Measurements from ENCODE around the gene SCYGR8.
"Not testable (repeated sequence)": the region's sequence is repeated elsewhere in the genome, so short reads cannot be mapped to it uniquely, and the experiment has no call there.

The SCYGR8 gene, protein sequence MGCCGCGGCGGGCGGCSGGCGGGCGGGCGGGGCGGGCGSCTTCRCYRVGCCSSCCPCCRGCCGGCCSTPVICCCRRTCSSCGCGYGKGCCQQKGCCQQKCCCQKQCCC

DNA sequence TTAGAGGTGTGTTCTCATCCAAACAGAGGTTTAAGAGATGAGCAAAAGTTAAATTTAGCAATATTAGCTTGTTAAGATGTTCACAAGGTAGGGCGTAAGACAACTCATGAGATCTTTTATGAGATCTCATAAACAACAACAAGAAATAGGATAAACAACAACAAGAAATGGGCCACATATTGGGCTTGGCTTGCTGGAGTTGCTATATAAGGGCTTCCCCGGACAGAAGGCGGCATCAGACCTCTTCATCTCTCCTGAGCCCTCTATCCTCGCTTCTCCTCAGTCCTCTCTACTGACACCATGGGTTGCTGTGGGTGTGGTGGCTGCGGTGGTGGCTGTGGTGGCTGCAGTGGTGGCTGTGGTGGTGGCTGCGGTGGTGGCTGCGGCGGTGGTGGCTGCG lies at the start of gene SCYGR8:
TSS of gene SCYGR8 (plus strand) at position 301 of the 400 bp plus-strand sequence. CDS start at position 301, 0 bp downstream.
- DNase-seq (ENCODE audit: low read depth in 2 of 2) = no peak

DNA sequence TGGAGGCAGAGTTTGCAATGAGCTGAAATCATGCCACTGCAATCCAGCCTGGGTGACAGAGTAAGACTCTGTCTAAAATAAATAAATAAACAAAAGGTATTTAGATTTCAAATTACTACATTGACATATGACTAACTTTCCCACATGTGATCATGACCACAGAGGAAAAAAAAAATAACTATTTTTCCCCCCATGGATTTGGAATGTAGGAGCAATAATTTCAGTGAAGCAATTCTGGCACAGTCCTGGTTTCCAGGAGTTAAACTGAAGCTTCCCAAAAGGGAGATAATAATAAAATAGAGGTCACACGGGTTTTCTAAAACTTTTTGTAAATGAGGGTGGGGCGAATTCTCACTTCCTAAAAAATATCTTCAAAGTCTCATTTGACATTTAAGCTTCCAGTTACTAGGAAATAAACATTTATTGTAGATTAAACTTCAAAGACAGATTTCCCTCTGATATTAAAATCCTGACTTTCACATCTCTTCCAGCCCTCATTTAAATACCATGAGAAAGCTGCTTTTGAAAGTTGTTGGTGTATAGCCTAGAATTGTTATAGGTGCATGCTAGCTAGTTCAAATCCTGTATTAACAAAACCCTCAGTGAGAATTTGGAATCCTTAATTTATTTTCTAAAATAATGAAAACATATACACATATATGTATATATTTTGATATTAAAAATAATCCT lies 48.6 kb upstream of the SCYGR8 start:
- no peak for DNase-seq (ENCODE audit: low read depth in 2 of 2)

DNA sequence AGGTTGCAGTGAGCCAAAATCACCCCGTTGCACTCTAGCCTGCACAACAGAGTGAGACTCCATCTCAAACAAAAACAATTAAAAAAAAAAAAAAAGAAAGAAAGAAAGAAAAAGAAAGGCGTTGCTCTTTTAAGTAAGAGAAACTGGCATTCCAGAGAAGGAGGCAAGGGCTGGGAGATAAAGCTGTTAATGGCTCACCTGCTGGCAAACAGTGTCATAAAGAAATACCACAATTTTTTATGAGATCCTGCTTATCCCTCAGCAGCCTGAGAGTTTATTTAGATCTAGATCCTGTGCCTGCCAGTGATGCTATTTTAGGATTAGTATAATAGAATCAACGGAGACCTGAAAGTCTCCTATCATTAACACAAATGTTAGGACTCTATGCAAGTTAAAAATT lies 44.1 kb upstream of the SCYGR8 start:
- no peak for DNase-seq (ENCODE audit: low read depth in 2 of 2)

DNA sequence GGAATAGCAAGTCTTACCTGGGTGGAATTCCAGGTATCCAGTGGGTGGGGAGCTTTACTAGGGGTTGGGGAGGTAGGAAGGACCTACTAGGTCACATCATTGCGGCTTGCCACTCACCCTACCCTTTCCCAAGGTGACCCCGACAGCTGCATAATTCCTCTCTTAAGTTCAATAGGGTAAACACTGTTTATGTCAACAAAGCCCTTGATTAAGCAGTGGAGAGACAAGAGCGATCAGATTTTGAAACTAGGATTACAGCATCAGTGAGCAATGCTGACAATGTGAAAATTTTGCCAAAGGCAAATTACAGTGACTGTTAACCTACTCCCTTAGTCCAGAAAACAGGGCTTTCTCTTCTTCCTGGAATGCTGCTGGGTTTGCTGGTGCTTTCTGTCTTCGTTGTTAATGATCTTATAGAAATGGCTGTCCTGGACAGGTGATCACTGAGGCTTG lies 42.4 kb upstream of the SCYGR8 start:
- DNase-seq (ENCODE audit: low read depth in 2 of 2) = no peak

DNA sequence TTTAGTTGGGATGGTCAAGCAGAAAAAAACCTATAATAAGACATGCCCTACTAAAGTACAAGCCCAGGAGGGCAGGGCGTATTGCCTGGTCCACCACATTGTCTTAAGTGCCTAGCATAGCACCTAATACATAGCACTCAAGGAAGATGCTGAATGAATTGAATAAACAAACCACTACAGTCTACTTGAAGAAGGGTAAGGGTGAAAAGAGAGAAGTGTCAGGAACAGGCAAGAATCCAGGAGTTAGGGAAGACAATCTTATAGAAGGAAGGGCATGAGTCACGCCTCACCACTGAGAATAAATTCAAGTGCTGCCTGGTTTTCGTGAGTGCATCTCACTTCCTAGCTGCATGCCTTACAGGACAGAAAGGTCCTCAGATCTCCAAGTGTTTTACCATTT lies 41.7 kb upstream of the SCYGR8 start:
- no peak for DNase-seq (ENCODE audit: low read depth in 2 of 2)

DNA sequence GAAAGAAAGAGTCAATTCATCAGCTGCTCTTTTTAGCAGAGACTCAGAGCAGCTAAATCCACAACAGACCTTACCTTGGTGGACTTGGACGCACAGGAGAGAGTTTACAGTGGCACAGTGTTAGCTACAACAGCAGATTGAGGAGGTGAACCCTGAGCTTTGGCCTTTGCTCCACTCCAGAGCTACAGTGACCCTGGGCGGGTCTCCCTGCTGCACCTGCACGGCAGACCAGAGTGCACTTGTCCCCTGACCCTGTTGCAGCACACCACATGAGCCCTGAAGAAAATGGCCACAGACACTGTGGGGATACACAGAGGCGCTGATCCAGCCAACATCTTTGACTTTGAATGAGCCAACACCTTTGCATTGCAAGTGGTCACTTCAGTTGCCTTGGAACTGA lies 38.8 kb upstream of the SCYGR8 start:
- no peak for DNase-seq (ENCODE audit: low read depth in 2 of 2)

DNA sequence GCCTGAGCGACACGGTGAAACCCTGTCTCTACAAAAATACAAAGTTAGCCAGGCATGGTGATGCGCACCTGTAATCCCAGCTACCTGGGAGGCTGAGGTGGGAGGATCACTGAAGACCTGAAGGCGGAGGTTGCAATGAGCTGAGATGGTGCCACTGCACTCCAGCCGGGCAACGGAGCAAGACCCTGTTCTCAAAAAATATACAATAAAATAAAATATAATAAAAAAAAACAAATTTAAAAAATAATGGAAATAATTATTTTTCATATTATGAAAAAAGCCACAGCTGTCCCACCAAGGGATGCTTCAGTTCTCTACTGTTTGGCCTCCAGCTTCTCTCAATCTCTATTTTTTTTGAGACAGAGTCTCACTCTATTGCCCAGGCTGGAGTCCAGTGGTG lies 38.3 kb upstream of the SCYGR8 start:
- DNase-seq (ENCODE audit: low read depth in 2 of 2) = no peak

DNA sequence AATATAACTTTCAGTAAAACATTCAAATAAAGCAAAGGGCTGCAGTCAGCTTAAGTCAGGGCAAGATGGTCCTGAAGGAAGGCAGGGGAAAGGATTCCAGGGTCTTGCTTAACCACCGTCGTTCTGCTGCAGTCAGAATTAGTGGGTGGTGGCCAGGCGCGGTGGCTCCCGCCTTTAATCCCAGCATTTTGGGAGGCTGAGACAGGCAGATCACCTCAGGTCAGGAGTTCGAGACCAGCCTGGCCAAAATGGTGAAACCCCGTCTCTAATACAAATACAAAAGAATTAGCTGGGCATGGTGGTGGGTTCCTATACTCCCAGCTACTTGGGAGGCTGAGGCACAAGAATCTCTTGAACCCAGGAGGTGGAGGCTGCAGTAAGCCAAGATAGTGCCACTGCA lies 34.7 kb upstream of the SCYGR8 start:
- no peak for DNase-seq (ENCODE audit: low read depth in 2 of 2)

DNA sequence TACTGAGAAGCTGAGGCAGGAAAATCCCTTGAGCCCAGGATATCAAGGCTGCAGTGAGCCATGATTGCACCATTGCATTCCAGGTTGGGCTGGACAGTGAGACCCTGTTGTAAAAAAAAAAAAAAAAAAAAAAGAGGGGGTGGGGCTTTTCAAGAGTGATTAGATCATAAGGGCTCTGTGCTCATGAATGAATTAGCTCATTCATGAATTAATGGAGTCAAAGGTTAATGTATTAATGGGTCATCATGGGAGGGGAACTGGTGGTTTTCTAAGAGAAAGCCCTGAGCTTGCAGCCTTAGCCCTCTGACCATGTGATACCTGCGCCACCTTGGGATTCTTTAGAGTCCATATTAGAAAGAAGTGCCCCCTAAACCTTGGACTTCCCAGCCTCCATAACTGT lies 32.4 kb upstream of the SCYGR8 start:
- DNase-seq (ENCODE audit: low read depth in 2 of 2) = no peak

DNA sequence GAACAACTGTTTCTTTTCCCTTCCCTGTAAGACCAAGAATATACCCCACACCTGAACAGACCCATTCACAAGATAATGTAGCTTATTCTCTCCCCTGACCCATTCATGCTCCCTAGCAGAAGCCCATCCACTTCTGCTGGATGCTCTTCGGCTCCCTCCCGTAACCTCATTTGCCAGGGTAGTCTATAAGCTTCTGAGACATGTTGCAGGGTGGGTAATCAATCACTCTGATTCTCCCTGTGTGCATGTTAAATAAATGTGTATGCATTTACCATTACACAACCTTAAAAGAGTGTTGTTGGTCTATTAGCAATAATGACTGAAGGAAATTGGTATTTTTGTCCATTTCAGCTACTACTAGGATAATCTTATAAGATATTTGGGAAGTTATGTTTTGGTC lies 29.2 kb upstream of the SCYGR8 start:
- no peak for DNase-seq (ENCODE audit: low read depth in 2 of 2)

DNA sequence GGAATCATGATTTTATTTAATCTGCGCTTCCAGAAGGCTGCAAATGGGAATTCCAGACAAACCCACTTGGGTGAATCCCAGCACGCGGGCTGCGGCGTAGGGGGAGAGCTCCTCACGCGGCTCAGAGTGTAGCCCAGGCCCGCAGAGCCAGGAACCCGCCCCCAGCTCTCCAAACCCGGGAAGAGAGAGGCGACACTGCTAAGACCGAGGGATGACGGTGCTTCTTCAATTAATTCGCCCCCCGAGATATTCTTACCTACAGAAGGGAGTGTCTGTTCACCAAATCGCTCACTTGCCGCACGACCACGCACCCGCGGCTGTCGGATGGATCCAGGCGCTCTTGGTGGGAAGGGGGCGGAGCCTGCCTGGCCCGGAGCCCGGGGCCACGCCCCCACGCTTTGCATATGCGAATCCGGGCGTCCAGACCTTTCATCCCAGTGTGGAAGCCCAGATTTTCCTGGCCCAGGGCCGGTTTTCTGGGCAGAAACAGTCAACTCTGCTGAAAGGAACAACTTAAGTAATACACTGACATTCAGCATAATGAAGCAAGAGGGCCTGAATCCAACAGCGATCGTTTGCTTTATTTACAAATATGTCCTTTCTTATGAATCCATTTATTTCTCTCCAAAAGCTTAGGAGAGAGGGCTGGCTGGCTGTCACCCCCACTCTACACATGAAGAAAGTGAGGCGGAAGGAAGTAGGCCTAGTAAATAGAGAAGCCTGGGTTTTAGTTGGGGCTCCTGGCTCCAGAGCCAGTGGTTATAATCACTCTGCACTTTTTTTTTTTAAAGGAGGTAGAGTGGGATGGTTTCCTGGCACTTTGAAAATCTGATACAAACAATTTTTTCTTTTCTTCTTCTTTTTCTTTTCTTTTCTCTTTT lies 27.8 kb upstream of the SCYGR8 start, which contains the start of gene SLC19A3:
TSS of gene SLC19A3 (minus strand) at position 342 of the 881 bp plus-strand sequence. CDS start 15,710 bp downstream, outside the sequence.
- peak in 1 of 2 donors; percentile 1 for DNase-seq (ENCODE audit: low read depth in 2 of 2)

DNA sequence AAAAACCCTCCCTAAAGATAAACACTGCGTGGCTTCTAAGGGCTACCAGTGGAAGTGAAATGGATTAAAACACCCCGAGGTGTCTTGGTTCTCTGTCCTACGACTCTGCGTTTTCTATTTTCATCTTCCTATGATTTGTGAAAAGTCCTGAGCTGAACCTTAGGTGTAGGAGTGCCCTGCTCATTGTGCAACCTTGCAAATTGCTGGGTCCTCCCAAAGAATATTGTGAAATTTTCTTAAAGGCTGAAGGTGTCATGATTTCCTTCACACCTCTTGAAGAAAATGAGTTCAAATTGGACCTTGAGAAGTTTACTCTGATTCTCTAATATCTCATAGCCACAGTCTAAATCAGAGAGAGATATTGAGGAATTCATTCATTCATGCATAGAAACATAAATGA lies 26.1 kb upstream of the SCYGR8 start:
- no peak for DNase-seq (ENCODE audit: low read depth in 2 of 2)

DNA sequence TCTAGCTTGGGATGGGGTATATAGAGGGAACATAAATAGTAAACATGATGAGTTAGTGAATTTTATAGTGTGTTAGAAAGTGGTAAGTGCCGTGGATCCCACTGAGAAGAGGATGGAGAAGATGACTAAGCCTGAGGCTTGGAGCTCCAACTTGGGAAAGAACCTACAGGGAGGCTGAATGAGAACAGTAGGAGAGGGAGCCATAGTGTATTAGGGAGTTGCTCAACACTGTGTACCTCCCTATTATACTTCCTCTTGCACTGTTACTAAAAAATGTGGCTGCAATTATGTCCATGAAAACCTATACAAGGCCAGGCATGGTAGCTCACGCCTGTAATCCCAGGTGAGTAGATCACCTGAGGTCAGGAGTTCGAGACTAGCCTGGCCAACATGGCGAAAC lies 25.0 kb upstream of the SCYGR8 start:
- DNase-seq (ENCODE audit: low read depth in 2 of 2) = no peak

DNA sequence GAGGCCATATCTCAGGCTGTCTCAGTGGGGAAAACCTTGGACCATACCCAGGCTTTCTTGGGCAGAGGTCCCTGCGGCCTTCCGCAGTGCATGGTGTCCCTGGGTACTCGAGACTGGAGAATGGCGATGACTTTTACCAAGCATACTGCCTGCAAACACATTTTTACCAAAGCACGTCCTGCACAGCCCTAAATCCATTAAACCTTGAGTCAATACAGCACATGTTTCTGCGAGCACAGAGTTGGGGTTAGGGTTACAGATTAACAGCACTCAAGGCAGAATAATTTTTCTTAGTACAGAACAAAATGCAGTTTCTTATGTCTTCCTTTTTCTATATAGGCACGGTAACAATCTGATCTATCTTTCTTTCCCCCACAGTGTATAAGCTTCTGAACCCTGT lies 22.9 kb upstream of the SCYGR8 start:
- DNase-seq (ENCODE audit: low read depth in 2 of 2) = not testable (repeated sequence)

DNA sequence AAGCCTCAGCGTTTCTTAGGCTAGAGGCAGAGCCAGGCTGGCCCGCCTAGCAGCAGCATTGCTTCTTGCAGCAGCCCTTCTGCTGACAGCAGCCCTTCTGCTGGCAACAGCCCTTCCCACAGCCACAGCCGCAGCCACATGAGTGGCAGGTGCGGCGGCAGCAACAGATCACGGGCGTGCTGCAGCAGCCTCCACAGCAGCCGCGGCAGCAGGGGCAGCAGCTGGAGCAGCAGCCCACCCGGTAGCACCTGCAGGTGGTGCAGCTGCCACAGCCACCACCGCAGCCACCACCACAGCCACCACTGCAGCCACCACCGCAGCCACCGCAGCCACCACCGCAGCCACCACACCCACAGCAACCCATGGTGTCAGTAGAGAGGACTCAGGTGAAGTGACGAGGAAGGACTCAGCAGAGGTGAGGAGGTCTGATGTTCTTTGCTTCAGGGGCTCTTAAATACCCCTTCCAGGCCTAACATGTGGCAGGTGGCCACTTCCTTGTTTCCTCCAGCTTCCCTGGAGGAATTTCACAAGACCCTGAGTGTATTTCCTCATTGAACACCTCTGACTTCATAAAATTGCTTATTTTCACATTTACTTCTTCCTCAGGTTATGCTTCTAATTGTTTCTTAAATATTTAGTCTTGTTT lies 21.2 kb upstream of the SCYGR8 start, which contains the start of gene SCYGR6:
TSS of gene SCYGR6 (minus strand) at position 364 of the 646 bp plus-strand sequence. CDS start at position 364, 0 bp downstream.
- DNase-seq (ENCODE audit: low read depth in 2 of 2) = no peak

DNA sequence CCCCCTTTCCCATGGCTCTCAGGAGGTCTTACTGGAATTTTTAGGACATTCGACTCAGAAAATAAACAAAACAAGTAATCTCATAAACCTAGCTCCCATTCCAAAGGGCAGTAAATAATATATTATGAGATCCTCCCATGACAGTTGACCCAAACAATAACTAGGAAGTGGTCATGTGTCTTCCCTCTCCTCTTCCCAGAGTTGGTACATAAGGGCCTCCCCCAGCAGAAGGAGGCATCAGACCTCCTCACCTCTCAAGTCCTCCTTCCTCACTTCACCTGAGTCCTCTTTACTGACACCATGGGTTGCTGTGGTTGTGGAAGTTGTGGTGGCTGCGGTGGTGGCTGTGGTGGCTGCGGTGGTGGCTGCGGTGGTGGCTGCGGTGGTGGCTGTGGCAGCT lies 17.7 kb upstream of the SCYGR8 start, which contains the start of gene SCYGR7:
TSS of gene SCYGR7 (plus strand) at position 301 of the 400 bp plus-strand sequence. CDS start at position 301, 0 bp downstream.
- no peak for DNase-seq (ENCODE audit: low read depth in 2 of 2)

DNA sequence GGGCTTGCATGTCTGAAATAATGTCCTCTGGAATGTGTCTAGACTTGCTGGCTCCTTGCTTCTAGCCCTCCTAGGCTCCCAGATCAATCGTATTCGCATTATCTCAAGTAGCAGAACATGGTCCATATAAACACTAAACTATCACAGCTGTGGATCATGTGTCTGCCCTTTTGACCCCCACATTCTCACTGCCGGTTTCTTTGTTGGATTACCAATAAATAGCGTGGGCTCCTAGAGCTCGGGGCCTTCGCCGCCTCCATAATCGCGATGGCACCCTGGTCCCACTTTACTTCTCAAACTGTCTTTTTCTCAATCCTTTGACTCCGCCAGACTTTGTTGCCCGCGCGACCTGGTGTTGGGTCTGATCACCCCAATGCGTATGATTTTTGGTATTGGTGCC lies 6.3 kb upstream of the SCYGR8 start:
- no peak for DNase-seq (ENCODE audit: low read depth in 2 of 2)

DNA sequence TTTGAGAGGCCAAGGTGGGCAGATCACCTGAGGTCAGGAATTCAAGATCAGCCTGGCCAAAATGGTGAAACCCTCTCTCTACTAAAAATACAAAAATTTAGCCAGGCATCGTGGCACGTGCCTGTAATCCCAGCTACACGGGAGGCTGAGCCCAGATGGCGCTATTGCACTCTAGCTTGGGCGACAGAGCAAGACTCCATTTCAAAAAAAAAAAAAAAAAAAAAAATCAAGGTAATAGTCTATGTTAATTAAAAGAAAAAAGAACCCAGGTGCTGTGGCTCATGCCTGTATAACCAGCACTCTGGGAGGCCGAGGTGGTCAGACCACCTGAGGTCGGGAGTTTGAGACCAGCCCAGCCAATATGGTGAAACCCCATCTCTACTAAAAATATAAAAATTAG lies 5.0 kb upstream of the SCYGR8 start:
- DNase-seq (ENCODE audit: low read depth in 2 of 2) = not testable (repeated sequence)

DNA sequence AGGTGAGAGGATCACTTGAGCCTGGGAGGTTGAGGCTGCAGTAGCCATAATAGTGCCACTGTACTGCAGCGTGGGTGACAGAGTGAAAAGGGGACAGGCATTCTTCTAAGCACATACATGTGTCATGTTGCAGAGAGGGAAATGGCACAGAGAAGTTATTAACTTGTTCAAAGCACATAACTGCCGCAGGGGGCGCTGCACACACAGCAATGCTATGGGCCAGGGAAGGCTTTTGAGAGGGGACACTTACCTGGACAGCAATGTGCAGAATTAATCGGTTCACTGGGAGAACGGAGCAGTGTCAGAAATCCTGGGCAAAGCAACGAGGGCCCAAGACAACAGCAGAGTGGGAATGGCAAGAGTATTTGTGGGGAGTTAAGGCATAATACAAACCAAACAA lies 2.4 kb downstream of the SCYGR8 start:
- no peak for DNase-seq (ENCODE audit: low read depth in 2 of 2)

DNA sequence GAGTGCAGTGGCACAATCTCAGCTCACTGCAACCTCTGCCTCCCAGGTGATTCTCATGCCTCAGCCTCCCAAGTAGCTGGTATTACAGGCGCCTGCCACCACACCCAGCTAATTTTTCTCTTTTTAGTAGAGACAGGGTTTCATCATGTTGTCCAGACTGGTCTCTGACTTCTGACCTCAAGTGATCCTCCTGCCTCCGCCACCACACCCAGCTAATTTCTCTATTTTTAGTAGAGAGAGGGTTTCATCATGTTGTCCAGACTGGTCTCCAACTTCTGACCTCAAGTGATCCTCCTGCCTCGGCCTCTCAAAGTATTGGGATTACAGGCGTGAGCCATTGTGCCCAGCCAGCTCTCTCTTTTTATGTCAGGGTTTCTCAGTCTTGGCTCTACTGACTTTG lies 10.6 kb downstream of the SCYGR8 start:
- not testable (repeated sequence) for DNase-seq (ENCODE audit: low read depth in 2 of 2)

DNA sequence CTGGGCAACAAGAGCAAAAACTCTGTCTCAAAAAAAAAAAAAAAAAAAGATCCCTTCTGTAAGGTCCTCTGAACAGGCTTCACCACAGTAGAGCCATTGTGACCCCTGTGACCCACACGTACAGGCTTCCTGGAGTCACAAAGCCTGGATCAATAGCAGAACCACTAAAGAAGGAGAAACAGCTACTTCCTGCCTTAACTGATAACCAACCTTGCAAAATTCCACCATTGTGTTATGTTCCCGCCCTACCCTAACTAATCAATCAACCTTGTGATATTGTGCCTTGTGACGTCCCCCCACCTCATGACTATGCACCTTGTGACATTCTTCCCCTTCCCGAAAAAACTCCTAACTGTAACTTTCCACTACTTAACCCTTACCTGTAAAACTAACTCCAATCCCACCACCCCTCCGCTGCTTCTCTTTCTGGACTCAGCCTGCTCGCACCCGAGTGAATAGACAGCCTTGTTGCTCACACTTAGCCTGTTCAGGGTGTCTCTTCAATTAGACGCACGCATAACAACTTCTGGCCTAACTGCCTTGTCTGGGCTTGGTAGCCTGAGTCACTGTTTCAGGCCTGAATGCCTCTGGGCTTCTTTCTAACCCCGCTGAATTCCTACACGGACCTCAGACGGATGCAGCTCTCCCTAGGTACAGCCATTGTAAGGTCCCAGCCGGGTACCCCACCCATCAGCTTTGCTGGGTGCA lies 13.9 kb downstream of the SCYGR8 start:
- no peak for DNase-seq (ENCODE audit: low read depth in 2 of 2)

All from activated CD4-positive, alpha-beta T cell treated with anti-CD3 and anti-CD28 coated beads for 24 hours (primary cell).